CD14-positive monocyte (primary cell): ENCODE results near the gene OPN1SW. TPM values are rescaled to one million over a fixed set of nuclear protein-coding genes. Genes with fewer than 3 reads are reported as not detected.

Source experiments
- DNase-seq, 3 donors: peaks; one replicate each; pipeline ENCODE4 v3.0.0-alpha.2; 2011 to 2022
- H2AFZ ChIP-seq: 2 replicates; pipeline ENCODE4 v1.6.0; 2012; ENCODE audit warnings: mild to moderate bottlenecking, low read depth, low read length, inconsistent platforms; ENCODE audit not compliant: insufficient read depth, poor library complexity, severe bottlenecking
- H3K27ac ChIP-seq, 2 donors: 1 replicate in 1 of 2; 2 replicates in 1 of 2; pipeline ENCODE4 v1.5.1; 2012 to 2013; ENCODE audit warnings: low read length in 2 of 2, control low read depth in 1 of 2, inconsistent platforms in 1 of 2, low read depth in 1 of 2, mild to moderate bottlenecking in 1 of 2
- H3K27me3 ChIP-seq, 2 donors: one replicate each; pipeline versions ENCODE4 v1.6.0 to v1.6.1; 2011 to 2013; ENCODE audit warnings: low read length in 2 of 2; ENCODE audit not compliant: control insufficient read depth in 2 of 2, insufficient read depth in 2 of 2
- H3K36me3 ChIP-seq, 2 donors: replicated peaks in 1 of 2; 1 replicate in 1 of 2; 2 replicates in 1 of 2; pipeline versions ENCODE4 v1.5.1 to v1.6.1; 2012 to 2013; ENCODE audit warnings: low read length in 2 of 2, control low read depth in 1 of 2, inconsistent platforms in 1 of 2, mild to moderate bottlenecking in 1 of 2; ENCODE audit not compliant: insufficient read depth in 2 of 2, control insufficient read depth in 1 of 2
- H3K4me1 ChIP-seq, 2 donors: 1 replicate in 1 of 2; 2 replicates in 1 of 2; pipeline versions ENCODE4 v1.5.1 to v1.6.1; 2012 to 2013; ENCODE audit warnings: low read length in 2 of 2, control low read depth in 1 of 2, inconsistent platforms in 1 of 2, mild to moderate bottlenecking in 1 of 2, moderate library complexity in 1 of 2; ENCODE audit not compliant: insufficient read depth in 2 of 2, control insufficient read depth in 1 of 2
- H3K4me2 ChIP-seq: replicated peaks from 2 replicates; pipeline ENCODE3; 2012; ENCODE audit warnings: low read length, moderate library complexity, mild to moderate bottlenecking; ENCODE audit not compliant: poor library complexity, severe bottlenecking; ENCODE audit errors: extremely low read depth
- H3K4me3 ChIP-seq, 3 experiments: fragments of 200-600 bp in 1 of 3; sonication (generic) in 1 of 3; replicated peaks in 1 of 3; 1 replicate in 2 of 3; 2 replicates in 1 of 3; pipeline ENCODE4 v1.5.1; 2011 to 2013; ENCODE audit warnings: low read length in 3 of 3, mild to moderate bottlenecking in 3 of 3, control low read depth in 2 of 3, low read depth in 2 of 3, inconsistent platforms in 1 of 3, moderate library complexity in 1 of 3
- H3K79me2 ChIP-seq: 2 replicates; pipeline ENCODE4 v1.6.0; 2012; ENCODE audit warnings: mild to moderate bottlenecking, control low read depth, inconsistent platforms, low read length, moderate library complexity; ENCODE audit not compliant: insufficient read depth
- H3K9ac ChIP-seq: 2 replicates; pipeline ENCODE4 v1.6.0; 2017; ENCODE audit warnings: low read length, mild to moderate bottlenecking; ENCODE audit not compliant: insufficient read depth, poor library complexity, severe bottlenecking
- H3K9me3 ChIP-seq, 2 donors: replicated peaks in 1 of 2; 1 replicate in 1 of 2; 2 replicates in 1 of 2; pipeline versions ENCODE4 v1.5.1 to v1.6.1; 2012 to 2013; ENCODE audit warnings: low read length in 2 of 2, control low read depth in 1 of 2; ENCODE audit not compliant: control insufficient read depth in 1 of 2, insufficient read depth in 1 of 2
- H4K20me1 ChIP-seq: 2 replicates; pipeline ENCODE4 v1.6.0; 2012; ENCODE audit warnings: mild to moderate bottlenecking, low read length, control low read depth, moderate library complexity; ENCODE audit not compliant: insufficient read depth
- H3K27ac Mint-ChIP-seq, 7 donors: one replicate each; pipeline ENCODE4 v1.8.0; 2020; ENCODE audit warnings: mild to moderate bottlenecking in 7 of 7, mixed read lengths in 7 of 7, moderate library complexity in 6 of 7, inconsistent platforms in 2 of 7
- H3K27me3 Mint-ChIP-seq, 3 donors: one replicate each; pipeline ENCODE4 v1.8.0; 2021 to 2022; ENCODE audit warnings: low read depth in 3 of 3, mild to moderate bottlenecking in 3 of 3, mixed read lengths in 3 of 3, moderate library complexity in 3 of 3, inconsistent platforms in 1 of 3
- H3K36me3 Mint-ChIP-seq, 2 donors: one replicate each; pipeline ENCODE4 v1.8.0; 2020; ENCODE audit warnings: mixed read lengths in 2 of 2, inconsistent platforms in 1 of 2, mild to moderate bottlenecking in 1 of 2
- H3K4me1 Mint-ChIP-seq: one replicate; pipeline ENCODE4 v1.8.0; 2020; ENCODE audit warnings: mild to moderate bottlenecking, mixed read lengths
- H3K4me3 Mint-ChIP-seq, 2 donors: one replicate each; pipeline ENCODE4 v1.8.0; 2020; ENCODE audit warnings: mild to moderate bottlenecking in 2 of 2, mixed read lengths in 2 of 2, moderate library complexity in 1 of 2
- H3K9me3 Mint-ChIP-seq, 7 donors: one replicate each; pipeline ENCODE4 v1.8.0; 2020 to 2022; ENCODE audit warnings: mixed read lengths in 7 of 7, mild to moderate bottlenecking in 6 of 7, moderate library complexity in 6 of 7, inconsistent platforms in 2 of 7
- CTCF ChIP-seq: fragments of 200-600 bp; IDR thresholded peaks from one replicate; pipeline ENCODE4 v1.8.0; 2022; ENCODE audit warnings: antibody characterized with exemption, mild to moderate bottlenecking
- WGBS: methylation state at CpG from one replicate; pipeline ENCODE4 v1.1.5; 2013; ENCODE audit warnings: missing lambda C conversion rate; ENCODE audit not compliant: insufficient coverage; 5-methylcytosine and 5-hydroxymethylcytosine counted together
- intact Hi-C, 2 donors: fragments of 100-400 bp; cut with micrococcal nuclease; formaldehyde crosslinking; loops; one replicate each; pipeline versions ENCODE4 v1.15.0 to v1.15.1; 2023
- polyA plus RNA-seq, 3 donors: library from polyadenylated mRNA; depleted of rRNA in 1 of 3; unstranded in 2 of 3; stranded (reverse) in 1 of 3; fragments of 300-500 nt in 2 of 3; fragments of >200 nt in 1 of 3; fragmentation: Illumina TruSeq in 2 of 3; gene quantifications; 1 replicate in 2 of 3; 2 replicates in 1 of 3; pipeline ENCODE4 v1.2.3, GENCODE V29; 2012 to 2021

OPN1SW gene
- polyA plus RNA-seq, 3 donors = not detected

- WGBS = 85% methylated on average over 5 of the region's 6 CpGs
- no peaks in the 10 kb centered on the region for H3K9me3 ChIP-seq
- DNase-seq = no peak
- peaks cover 5 to 7% (median 7%) of the 10 kb centered on the region in 3 donors for H3K27me3 Mint-ChIP-seq
- H3K36me3 Mint-ChIP-seq = no peaks in the 10 kb centered on the region
- H3K27me3 ChIP-seq = no peaks in the 10 kb centered on the region
- H2AFZ ChIP-seq = no peak overlapping the region
- no peak for TF ChIP-seq CTCF
- H3K9ac ChIP-seq = no peak overlapping the region
- intact Hi-C loops = no loop called here
- no peak overlapping the region for H3K27ac ChIP-seq
- H3K4me3 ChIP-seq = no peak overlapping the region
- peaks cover 21% of the 10 kb centered on the region for H3K4me1 Mint-ChIP-seq
- H3K27ac Mint-ChIP-seq = no peak overlapping the region
- H3K4me1 ChIP-seq = peaks cover 32 to 35% of the 10 kb centered on the region in 2 donors
- H4K20me1 ChIP-seq = no peaks in the 10 kb centered on the region
- H3K9me3 Mint-ChIP-seq = peaks cover 0 to 2% (median 0%) of the 10 kb centered on the region in 7 donors
- no peak overlapping the region for H3K4me3 Mint-ChIP-seq
- no peaks in the 10 kb centered on the region for H3K36me3 ChIP-seq
- H3K4me2 ChIP-seq = no peak overlapping the region
- H3K79me2 ChIP-seq = no peaks in the 10 kb centered on the region
Observed at GRCh38 chr7:128814499-128814898, 38.9 kb upstream of the OPN1SW start.

DNA sequence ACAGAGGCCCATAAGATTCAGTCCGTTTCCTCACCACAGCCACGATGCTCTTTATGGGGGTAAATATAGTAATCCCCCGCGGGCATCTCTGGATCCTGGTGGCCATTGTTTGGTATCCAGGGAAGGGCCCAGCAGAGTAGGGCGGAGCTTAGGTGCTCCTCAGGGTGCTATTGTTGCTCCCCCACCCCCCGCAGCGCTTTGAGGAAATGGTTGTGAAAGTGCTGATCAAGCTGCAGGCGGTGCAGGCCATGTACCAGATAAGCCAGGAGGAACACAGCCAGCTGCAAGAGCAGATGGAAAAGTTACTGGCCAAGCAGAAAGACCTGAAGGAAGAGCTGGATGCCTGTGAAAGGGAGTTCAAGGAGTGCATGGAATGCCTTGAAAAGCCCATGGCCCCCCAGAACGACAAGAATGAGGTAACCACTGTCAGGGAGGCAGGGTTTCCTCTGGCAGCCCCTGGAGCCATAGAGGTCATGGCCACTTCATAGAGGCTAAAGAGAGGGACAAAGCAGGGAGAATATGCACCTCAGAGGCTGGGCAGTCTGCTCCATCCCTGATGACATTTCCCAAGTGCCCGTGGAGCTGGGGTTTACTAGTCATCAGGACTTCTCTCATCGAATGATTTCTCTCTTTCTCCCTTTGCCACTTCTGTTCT, 37.0 kb upstream of the OPN1SW start:
- no peak overlapping the region for H3K4me3 Mint-ChIP-seq
- no peaks in the 10 kb centered on the region for H3K79me2 ChIP-seq
- peak; percentile 8 to 22 (median 17) for DNase-seq
- no peak overlapping the region for H3K27ac Mint-ChIP-seq
- intact Hi-C loops = no loop called here
- H4K20me1 ChIP-seq = no peaks in the 10 kb centered on the region
- peaks cover 32 to 35% of the 10 kb centered on the region in 2 donors for H3K4me1 ChIP-seq
- no peak for TF ChIP-seq CTCF
- H3K27me3 Mint-ChIP-seq = peaks cover 3 to 4% (median 4%) of the 10 kb centered on the region in 3 donors
- no peak overlapping the region for H2AFZ ChIP-seq
- no peaks in the 10 kb centered on the region for H3K9me3 ChIP-seq
- H3K4me2 ChIP-seq = peak overlapping the region; percentile 41
- H3K9ac ChIP-seq = peak overlapping the region; percentile 25
- H3K9me3 Mint-ChIP-seq = peaks cover 0 to 2% (median 0%) of the 10 kb centered on the region in 7 donors
- peaks cover 21% of the 10 kb centered on the region for H3K4me1 Mint-ChIP-seq
- 23% methylated on average over 6 of the region's 11 CpGs for WGBS
- H3K27ac ChIP-seq = no peak overlapping the region
- H3K4me3 ChIP-seq = no peak overlapping the region
- H3K36me3 ChIP-seq = no peaks in the 10 kb centered on the region
- H3K36me3 Mint-ChIP-seq = no peaks in the 10 kb centered on the region
- no peaks in the 10 kb centered on the region for H3K27me3 ChIP-seq
